NCI-H2171 treated with DMSO at 0.1 percent for 48 hours (cell line): ENCODE results near the gene CEP104.
A peak's percentile ranks its signal among the peaks of the same experiment; 100 is the strongest.

Experiments
- DNase-seq: peaks from one replicate; lab custom pipeline; 2025; lab: John Stamatoyannopoulos, UW

CEP104 gene

DNA sequence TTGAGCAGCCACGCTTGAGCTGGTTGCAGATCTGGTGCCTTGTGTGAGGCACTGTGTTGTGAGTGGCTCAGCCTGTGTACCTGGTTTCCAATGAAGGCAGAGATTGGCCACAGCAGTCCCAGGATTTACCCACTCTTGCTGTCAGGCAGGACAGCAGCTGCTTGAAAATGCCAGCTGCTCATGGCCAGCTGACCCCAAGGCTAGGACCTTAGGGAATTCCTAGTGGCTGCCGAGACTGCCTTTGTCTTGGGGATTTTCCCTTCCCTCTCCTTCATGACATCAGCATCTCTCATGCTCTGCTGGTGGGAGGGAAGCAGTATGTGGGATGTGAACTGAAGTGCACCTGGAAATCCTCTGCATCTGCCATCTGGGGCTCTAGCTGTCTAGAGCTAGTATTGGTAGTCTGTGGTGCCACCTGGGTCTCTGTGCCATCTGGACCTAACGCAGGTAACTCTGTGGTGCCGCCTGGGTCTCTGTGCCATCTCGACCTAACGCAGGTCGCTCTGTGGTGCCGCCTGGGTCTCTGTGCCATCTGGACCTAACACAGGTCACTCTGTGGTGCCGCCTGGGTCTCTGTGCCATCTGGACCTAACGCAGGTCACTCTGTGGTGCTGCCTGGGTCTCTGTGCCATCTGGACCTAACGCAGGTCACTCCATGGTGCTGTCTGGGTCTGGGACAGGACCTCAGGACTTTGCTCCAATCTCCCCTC is 56.9 kb downstream of the CEP104 start:
- peak; percentile 92 for DNase-seq

DNA sequence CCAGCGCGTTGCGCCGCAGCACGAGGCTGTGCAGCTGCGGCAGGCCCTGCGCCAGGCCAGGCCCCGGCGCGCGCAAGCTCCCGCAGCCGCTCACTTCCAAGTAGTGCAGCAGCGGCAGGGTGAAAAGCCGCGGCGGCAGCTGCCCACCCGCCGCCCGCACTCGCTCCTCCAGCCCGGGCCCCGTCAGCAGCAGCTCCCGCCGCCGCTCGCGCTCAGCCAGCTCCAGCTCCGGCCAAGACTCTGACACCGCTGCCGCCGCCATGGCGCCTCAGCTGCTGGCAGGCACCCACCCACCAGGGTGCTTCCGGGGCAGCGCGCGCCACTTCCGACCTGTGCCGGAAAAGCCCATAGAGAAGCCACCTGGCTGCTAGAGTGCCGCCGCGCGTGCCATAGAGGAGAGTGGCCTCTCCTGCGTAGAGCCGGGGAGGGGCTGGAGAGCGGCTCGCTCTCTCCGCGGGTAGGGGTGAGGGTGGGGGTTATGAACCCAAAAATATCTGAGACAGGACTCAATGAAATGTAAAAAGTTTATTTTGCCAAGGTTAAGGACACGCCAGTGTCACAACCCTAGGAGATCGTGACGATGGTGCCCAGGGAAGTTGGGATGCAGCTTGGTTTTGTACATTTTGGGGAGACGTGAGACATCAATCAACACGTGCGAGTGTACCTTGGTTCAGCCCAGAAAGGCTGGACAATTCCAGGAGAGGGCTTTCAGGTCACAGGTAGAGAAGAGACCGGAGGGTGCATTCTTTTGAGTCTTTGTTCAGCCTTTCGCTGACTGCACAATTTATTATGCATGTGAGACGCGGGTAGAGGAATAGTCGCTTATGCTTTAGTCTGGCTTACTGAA is 60.6 kb downstream of the CEP104 start, which contains the start of gene LRRC47:
LRRC47 (minus strand) TSS at position 284 of the 847 bp plus-strand sequence; CDS start at position 262, 22 bp downstream.
- peak; percentile 92 for DNase-seq

DNA sequence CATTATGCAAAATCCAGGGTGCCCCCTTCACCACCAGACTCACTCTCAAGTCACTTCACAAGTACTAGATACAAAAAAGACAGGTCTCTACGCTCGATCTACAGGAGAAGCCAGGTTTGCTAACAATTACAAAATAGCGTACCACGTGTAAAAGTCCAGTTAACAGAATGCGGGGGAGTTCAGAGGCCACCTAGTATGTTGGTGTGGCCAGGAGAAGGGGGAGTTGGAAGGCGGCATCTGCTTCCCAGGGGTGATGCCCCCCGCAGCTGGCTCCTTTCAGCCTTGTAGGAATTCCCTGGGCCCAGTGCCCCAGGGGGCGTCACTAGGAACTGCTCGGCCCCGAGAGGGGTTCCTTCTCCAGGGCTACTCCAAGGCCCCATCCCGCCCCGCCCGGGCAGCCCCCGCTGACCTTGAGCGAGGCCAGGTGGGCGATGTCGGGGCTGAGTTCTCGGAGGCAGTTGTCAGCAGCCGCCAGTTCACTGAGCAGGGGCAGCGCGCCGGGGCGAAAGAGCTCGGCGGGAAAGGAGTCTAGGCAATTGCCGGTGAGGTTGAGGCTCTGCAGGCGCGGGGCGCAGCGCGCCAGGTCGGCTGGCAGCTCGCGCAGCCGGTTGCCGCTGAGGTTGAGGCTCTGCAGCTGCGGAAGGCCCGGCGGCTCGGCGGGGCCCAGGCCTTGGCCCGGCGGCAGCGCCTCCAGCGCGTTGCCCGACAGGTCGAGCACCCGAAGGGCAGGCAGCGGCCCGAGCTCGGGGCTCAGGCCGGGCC is 61.4 kb downstream of the CEP104 start:
- DNase-seq, result peak; percentile 4

DNA sequence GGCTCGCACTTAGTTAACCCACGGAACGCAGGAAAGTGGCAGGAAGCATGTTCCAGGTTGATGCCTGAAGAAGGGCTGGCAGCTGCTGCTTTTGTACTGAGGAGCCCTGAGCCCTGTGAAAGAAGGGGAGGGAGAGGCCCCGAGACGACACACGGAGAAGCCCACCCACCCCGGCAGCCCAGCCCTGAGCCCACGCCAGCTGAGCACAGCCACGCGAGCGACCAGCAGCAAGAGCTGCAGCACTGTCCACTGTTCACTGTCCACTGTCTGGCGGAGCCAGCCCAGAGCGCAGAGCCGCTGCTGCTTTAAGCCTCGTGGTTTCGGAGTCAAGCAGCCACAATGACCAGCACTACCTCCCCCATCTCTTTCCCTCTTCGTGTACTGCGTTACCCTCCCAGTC is 66.1 kb downstream of the CEP104 start:
- DNase-seq, result no peak

DNA sequence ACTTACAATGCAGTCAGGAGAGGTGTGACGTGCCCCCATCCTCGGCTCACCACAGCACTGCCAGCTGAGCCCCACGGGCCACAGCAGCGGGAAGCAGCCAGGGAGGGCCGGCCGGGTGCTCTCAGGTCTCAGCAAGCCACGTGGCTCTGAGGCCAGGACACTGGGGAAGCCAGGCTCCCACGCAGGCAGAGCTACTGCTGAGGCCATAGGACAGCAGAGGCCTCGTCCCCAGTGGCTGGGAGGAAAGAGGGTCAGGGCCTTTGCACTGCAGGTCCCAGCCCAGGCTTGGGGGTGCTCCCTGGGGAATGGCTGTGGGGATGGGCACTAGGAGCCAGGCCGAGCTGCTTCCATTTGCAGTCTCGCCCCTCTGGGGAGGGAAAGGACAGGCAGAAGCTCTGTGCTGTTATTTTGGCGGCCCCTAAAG is 66.5 kb downstream of the CEP104 start:
- no peak for DNase-seq

DNA sequence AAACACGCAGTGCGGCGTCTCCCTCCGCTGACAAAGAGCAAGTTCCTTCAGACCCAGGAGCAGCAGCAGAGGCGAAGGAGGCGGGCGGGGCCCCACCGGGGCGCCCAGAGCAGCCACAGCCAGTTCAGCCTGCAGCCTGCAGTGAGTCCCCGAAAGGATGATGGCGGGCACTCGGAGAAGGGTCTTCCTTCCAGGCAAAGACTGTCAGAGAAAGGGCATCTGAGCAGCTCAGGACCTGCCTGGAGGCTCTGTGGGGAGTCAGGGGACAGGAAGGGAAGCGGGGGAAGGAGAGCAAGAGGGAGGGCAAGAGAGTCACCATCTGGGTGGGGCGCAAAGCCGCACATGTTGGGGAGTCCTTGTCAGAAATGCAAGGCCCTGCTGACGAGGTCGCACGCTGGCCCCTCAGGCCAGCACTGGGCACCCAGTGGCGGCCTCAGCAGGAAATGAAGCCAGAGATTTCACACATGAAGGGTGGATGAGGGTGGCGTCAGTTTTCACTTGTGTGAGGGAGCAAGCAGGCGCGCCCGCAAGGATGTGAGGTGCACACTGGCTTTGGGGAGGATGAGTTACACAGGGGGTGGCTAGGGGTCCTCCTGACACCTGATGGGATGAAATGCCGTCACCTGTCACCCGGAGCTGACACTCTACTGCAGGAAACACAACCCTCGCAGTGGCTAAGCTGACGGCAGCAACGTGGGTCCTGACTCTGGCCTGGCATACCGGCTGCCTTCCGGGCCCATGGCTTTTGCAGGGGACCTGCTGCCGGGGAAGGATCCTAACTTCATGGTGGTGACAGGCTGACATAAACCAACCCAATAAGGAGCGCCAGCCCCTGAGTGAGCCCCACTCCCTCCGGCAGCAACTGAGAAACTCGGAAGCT is 67.3 kb downstream of the CEP104 start:
- DNase-seq, result no peak

DNA sequence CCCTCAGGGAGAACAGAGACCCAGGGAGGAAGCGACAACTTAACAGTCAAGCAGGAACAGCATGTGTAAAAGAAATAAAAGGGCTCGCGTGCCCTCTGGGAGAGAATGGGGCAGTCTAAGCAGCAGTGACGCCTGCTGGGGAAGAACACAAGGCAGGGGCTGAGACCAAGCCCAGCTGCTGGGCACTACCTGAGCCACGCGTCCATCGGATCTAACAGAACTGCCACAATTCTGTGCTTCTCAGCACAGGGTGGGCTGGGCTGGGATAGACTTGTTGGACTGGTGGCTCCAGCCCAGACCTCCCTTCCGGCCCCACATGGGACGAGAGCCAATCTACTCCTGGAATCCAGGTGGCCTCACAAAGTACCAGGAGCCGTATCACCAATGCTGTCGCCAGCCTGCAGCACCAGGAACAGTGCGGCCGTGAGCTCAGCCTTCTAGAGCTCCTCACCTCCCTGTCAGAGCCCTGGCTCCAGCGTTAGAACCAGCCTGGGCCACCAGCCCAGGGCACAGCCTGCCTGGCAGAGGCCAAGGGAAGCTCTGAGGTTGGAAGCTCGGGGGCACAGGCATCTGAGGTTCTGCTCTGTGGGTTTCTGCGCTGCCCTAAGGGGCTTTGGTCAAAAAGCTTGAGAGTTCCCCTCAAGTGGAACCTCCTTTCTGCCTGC is 68.1 kb downstream of the CEP104 start:
- DNase-seq, result no peak

DNA sequence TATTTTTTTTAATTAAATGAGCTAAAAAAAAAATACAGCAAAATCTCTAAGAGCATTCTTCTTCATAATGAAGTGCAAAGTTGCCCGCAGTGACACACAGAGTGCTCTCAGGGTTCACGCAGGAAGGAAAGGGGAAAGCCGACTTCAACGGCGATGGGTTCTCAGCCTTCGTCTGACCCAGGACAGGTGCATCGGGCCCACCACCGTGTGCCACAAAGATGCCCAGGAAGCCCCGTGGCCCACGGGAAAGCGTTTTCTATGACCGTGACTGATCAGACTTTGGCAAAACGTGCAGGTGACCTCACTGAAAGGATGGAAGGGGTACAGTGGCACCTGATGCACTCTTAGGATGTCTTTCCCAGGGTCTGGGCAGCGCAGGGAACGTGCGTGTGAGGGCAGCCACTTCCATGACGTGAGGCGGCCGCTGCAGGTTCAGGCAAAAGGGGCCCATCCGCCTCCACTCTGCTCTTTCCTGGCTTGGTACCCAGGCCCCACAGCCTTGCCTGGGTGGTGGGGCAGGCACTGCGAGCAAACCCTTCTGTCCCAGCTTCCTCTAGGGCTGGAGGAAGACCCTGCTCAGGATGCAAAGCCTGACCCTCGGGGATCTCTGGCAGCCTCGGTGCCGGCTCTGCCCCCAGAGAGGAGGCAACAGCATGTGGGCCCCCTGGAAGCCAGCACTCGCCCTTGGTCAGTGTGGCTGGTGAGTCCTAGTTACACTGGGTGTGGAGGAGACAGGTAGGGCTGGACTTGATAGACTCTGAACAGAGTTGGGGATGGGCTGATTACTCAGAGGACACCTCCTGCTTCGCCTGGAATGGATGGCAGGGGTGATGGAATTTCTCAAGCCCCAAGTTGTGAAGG is 69.0 kb downstream of the CEP104 start:
- DNase-seq, result no peak

DNA sequence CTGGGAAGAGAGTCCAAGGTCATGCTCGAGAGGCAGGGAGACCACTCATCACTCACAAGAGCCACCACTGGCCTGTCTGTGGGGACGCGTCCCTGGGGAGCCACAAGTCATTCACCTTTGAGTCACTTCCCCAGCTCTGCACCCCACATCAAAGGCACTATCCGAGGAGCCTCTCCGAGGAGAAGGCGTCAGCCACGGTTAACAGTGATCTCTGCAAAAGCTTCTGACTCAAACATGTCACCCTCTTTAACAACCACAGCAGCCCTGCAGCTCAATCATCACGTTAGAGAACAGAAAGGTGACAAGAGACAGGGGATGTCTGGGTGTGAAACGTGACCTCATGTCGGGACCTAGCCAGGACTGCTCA is 69.7 kb downstream of the CEP104 start:
- no peak for DNase-seq

DNA sequence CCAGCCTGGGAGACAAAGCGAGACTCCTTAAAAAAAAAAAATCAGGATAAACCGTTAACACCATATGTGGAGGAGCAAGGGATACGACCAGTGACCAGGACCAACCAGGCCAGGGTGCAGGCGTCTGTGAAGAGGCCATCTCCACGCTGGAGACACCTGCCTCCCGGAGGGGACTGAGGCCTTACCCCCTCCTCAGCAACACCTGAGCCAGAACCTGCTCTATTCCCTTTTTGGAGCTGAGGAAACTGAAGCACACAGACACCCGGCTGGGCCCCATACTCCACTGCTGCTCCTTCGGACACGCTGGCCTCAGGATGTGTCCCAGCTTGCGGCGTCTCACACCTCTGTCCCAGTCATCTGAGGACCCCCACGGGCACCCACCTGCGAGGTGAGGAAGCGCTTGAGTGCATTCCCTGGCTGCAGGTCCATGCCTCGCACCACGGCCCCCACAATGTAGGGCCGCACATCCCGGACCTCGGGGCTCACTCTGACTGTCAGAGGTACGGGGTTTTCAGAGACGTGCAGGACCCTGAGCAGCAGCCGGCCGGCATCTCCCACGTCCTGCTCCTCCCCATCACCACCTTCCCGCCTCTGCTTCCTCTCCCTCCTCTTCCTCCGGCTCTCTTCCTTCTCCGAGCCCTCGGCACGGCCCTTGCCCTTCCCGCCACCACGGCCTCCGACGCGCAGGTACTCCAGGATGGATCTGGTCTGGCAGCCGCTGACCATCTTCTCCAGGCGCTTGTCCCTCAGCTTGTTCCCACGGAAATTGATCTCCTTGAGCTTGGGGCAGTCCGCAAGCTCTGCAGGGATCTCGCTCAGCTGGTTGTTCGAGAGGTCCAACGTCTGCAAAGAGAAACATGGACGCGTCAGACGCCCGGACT is 70.3 kb downstream of the CEP104 start:
- DNase-seq, result no peak

DNA sequence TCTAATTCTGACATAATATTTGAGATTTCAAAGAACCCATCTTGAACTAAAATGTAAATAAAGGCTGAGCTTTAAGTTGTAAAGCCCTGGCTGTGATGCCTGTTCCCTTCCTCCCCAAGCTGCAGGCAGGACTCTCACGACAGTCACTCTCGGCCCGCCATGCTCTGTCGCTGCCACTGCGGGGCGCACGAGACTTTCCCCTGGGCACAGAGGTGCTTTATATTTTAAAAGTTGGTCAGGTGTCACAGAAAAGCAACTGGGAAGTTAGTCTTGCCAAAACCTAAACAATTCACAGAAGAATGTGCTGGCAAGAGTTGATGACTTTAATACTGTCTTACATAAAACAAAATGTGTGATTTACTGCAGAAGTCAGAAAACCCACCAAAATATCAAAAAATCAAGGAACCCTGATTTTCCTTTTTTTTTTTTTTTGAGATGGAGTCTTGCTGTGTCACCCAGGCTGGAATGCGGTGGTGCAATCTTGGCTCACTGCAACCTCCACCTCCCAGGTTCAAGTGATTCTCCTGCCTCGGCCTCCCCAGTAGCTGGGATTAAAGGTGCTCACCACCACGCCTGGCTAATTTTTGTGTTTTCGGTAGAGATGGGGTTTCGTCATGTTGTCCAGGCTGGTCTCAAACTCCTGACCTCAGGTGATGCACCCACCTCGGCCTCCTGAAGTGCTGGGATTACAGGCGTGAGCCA is 71.4 kb downstream of the CEP104 start:
- DNase-seq, result peak; percentile 16

DNA sequence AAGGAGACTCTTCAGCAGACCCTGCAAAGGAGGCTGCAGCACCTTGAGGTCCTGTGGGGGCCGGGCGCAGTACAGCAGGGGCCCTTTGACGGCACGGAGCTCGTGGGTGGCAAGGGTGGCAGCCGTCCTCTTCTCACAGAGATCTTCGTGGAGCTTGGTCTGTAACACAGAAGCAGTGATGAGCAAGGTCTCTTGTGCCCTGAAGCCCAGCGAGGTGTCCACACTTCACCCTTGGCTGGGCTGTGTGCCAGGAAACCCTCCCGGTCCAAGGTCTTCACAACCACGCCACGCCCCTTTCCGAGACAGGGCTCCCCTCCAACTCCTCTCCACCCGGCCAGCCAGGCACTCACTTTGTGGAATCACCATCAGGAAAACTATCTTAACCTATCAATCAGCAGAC is 72.0 kb downstream of the CEP104 start:
- DNase-seq, result no peak

DNA sequence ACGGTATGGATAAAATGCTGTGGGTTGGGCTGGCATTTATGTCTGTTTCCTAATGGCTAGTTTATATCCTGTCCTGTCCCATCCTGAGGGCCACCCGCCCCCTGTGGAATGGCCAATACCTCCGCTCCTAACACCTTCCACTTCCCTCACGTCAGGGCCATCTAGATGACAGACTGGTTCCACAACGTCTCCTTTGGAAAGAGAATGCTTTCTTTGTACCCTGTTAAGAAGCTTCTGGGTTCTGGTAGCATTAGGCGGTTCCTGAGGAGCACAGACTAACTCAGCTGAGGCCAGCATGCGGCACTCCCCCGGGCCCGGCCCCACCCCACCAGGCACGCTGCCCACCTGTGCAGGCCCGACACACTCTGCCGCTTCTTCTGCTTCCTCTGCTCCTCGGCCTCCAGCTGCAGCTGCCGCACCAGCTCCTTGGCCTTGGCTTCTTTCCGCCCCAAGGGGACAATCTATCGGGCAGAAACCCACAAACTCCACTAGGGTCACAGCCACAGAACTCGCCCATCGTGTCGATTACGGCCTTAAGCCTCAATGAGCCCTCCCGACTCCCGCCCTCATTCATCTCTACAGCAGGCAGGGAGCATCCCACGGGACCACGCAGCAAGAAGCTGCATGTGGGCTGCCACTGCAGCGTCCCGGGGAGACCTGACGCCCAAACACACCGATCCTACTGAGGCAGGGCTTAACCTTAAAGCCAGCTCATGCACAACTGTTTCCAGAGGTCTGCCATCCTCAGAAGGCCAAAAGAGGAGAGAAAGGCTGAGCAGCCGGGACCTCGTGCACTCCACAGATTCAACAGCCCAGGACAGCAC is 73.1 kb downstream of the CEP104 start:
- no peak for DNase-seq

DNA sequence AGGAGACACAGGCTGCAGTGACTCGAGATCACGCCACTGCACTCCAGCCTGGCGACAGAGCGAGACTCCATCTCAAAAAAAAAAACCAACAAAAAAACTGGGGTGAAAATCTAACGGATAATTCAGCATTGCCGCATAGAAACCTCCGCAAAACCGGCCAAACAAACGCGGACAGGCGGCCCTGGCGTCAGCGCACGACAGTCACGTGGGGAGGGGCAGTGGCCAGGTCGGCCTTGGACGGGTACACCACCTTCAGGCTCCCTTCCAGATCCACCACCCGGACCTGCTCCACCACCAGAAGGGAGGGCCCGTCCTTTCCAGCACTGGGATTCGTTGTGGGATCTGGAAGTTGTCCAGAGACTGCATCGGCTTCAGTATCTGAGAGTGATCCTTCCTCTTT is 76.1 kb downstream of the CEP104 start:
- DNase-seq, result no peak

DNA sequence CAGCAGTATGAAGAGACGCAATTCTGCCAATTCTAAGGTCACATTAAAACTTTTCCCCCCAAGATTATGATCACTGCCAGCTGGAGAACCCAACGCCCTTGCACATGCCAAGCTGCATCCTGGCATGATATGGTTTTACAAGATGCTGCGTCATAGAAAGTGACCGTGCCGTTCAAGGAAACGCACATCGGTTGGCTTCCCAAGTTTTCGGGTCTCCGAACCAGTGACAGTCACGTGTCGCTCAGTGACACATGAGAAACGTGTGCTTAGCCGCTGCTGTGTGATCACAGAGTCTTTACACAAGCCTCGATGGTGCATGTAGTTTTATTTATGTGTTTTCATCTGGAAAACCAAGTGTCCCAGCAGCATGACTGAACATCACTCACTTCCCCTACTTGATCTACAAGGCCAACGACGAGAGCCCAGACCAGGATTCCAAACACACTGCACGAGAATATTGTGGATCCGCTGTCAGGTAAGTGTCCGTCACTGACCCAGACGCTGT is 77.0 kb downstream of the CEP104 start:
- DNase-seq, result no peak

DNA sequence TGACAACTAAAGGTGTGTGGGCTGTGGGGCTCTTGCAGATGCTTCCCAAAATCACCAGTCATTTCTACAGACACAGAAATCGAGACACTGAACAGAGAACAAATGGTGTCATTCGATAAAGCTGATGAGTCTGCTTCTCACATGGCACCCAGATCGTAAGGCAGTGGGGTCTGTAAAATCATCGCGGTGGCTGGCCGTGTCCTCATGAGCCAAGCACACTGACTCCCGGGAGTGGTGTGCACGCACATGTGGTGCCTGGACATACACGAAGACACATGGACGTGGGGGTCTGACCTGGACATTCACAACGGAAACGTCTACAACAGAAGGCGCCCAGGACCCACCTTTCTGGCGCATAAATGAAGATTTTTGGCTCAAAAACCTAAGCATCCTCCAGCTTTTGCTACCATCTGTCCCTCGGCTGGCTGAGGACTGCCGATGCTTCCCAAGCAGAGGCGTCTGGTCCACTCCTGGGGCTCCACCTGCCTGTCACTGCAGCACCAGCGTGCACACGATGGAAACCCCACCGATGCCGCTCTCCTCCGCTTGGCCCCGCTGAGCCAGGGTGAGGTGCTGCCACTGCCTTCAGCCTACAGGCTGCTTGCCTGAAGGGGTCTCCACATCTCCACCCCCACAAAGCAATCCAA is 77.6 kb downstream of the CEP104 start:
- DNase-seq, result peak; percentile 17
